ENCODE measurements around the gene TAS2R4. TPM values are rescaled to one million over a fixed set of nuclear protein-coding genes. Genes with fewer than 3 reads are reported as not detected.
"Not testable (repeated sequence)": the region's sequence is repeated elsewhere in the genome, so short reads cannot be mapped to it uniquely, and the experiment has no call there.

TAS2R4 gene
- total RNA-seq, result 1 to 10 TPM; 1.3 to 2.8 TPM

GRCh38 chr7:141776374-141776773 lies at the start of gene TAS2R4:
Gene TAS2R4, plus strand, starts transcription at chr7:141776674. Its CDS starts 1,815 bp downstream, at chr7:141778489.
- H3K36me3 Mint-ChIP-seq (ENCODE audit: low read depth), result peaks cover 75% of the 10 kb centered on the region
- H3K4me1 Mint-ChIP-seq, result no peaks in the 10 kb centered on the region
- H3K27ac Mint-ChIP-seq, result no peak within 1 kb of the TSS
- H3K27me3 Mint-ChIP-seq, result no peaks in the 10 kb centered on the region
- ATAC-seq (replicated peaks), result no peak
- no peak within 1 kb of the TSS for H3K4me3 Mint-ChIP-seq
- no peaks in the 10 kb centered on the region for H3K9me3 Mint-ChIP-seq

GRCh38 chr7:141729020-141729419 lies 47.5 kb upstream of the TAS2R4 start:
- ATAC-seq (replicated peaks), result no peak
- Mint-ChIP-seq H3K27me3 (no peaks in the 10 kb centered on the region), H3K4me3 (no peak overlapping the region), H3K9me3 (no peaks in the 10 kb centered on the region), H3K27ac (no peak overlapping the region), H3K36me3 (ENCODE audit: low read depth) (no peaks in the 10 kb centered on the region), H3K4me1 (no peaks in the 10 kb centered on the region)

- ATAC-seq (replicated peaks), result no peak
- Mint-ChIP-seq H3K9me3 (no peaks in the 10 kb centered on the region), H3K27ac (no peak overlapping the region), H3K27me3 (no peaks in the 10 kb centered on the region), H3K4me3 (no peak overlapping the region), H3K4me1 (no peaks in the 10 kb centered on the region), H3K36me3 (ENCODE audit: low read depth) (no peaks in the 10 kb centered on the region)
Observed at GRCh38 chr7:141731476-141732149, 44.9 kb upstream of the TAS2R4 start.

- peak overlapping the region; percentile 96 for H3K4me3 Mint-ChIP-seq
- peaks cover 47% of the 10 kb centered on the region for H3K36me3 Mint-ChIP-seq (ENCODE audit: low read depth)
- H3K4me1 Mint-ChIP-seq, result peaks cover 22% of the 10 kb centered on the region
Observed at GRCh38 chr7:141737118-141737835, 39.2 kb upstream of the TAS2R4 start.

GRCh38 chr7:141737836-141738591 lies 38.5 kb upstream of the TAS2R4 start, which contains the start of gene SSBP1:
Gene SSBP1, plus strand, starts transcription at chr7:141738358. Its CDS starts 809 bp downstream, at chr7:141739167.
- Mint-ChIP-seq H3K27me3 (no peaks in the 10 kb centered on the region), H3K4me1 (peaks cover 26% of the 10 kb centered on the region), H3K9me3 (no peaks in the 10 kb centered on the region), H3K27ac (peak within 1 kb of the TSS; percentile 97), H3K4me3 (peak within 1 kb of the TSS; percentile 96), H3K36me3 (ENCODE audit: low read depth) (peaks cover 54% of the 10 kb centered on the region)
- ATAC-seq (replicated peaks), result peak; percentile 88

More at GRCh38 chr7:141737118-141737835, 39.2 kb upstream of the TAS2R4 start:
- H3K27me3 Mint-ChIP-seq, result no peaks in the 10 kb centered on the region
- no peak for ATAC-seq (replicated peaks)
- peak overlapping the region; percentile 97 for H3K27ac Mint-ChIP-seq
- no peaks in the 10 kb centered on the region for H3K9me3 Mint-ChIP-seq

- peaks cover 30% of the 10 kb centered on the region for H3K4me1 Mint-ChIP-seq
Observed at GRCh38 chr7:141738592-141739013, 37.9 kb upstream of the TAS2R4 start.

GRCh38 chr7:141739250-141739649 lies 37.2 kb upstream of the TAS2R4 start:
- no peak for ATAC-seq (replicated peaks)
- Mint-ChIP-seq H3K36me3 (ENCODE audit: low read depth) (peaks cover 66% of the 10 kb centered on the region), H3K27me3 (no peaks in the 10 kb centered on the region), H3K9me3 (no peaks in the 10 kb centered on the region), H3K4me3 (peak overlapping the region; percentile 96), H3K27ac (peak overlapping the region; percentile 97), H3K4me1 (peaks cover 33% of the 10 kb centered on the region)

More at GRCh38 chr7:141738592-141739013, 37.9 kb upstream of the TAS2R4 start:
- Mint-ChIP-seq H3K9me3 (no peaks in the 10 kb centered on the region), H3K36me3 (ENCODE audit: low read depth) (peaks cover 60% of the 10 kb centered on the region), H3K27me3 (no peaks in the 10 kb centered on the region), H3K4me3 (peak overlapping the region; percentile 96), H3K27ac (peak overlapping the region; percentile 97)
- ATAC-seq (replicated peaks), result no peak

GRCh38 chr7:141742229-141742628 lies 34.2 kb upstream of the TAS2R4 start:
- ATAC-seq (replicated peaks), result no peak
- Mint-ChIP-seq H3K27ac (peak overlapping the region; percentile 40), H3K27me3 (no peaks in the 10 kb centered on the region), H3K36me3 (ENCODE audit: low read depth) (peaks cover 96% of the 10 kb centered on the region), H3K4me1 (peaks cover 33% of the 10 kb centered on the region), H3K4me3 (no peak overlapping the region), H3K9me3 (no peaks in the 10 kb centered on the region)

- Mint-ChIP-seq H3K27me3 (no peaks in the 10 kb centered on the region), H3K4me1 (peaks cover 28% of the 10 kb centered on the region), H3K4me3 (no peak overlapping the region), H3K9me3 (no peaks in the 10 kb centered on the region), H3K27ac (peak overlapping the region; percentile 32), H3K36me3 (ENCODE audit: low read depth) (peaks cover 99% of the 10 kb centered on the region)
- ATAC-seq (replicated peaks), result no peak
Observed at GRCh38 chr7:141744131-141744530, 32.3 kb upstream of the TAS2R4 start.

- Mint-ChIP-seq H3K27ac (no peak overlapping the region), H3K4me3 (no peak overlapping the region), H3K9me3 (peaks cover 13% of the 10 kb centered on the region), H3K4me1 (peaks cover 5% of the 10 kb centered on the region), H3K36me3 (ENCODE audit: low read depth) (peaks cover 99% of the 10 kb centered on the region), H3K27me3 (no peaks in the 10 kb centered on the region)
- no peak for ATAC-seq (replicated peaks)
Observed at GRCh38 chr7:141748396-141748795, 28.1 kb upstream of the TAS2R4 start.

GRCh38 chr7:141751904-141752303 lies 24.6 kb upstream of the TAS2R4 start:
- peaks cover 13% of the 10 kb centered on the region for H3K9me3 Mint-ChIP-seq
- H3K27ac Mint-ChIP-seq; H3K4me1 Mint-ChIP-seq; ATAC-seq (replicated peaks); H3K4me3 Mint-ChIP-seq; H3K27me3 Mint-ChIP-seq: not testable (repeated sequence)
- peaks cover 99% of the 10 kb centered on the region for H3K36me3 Mint-ChIP-seq (ENCODE audit: low read depth)

GRCh38 chr7:141752634-141753033 lies 23.8 kb upstream of the TAS2R4 start:
- Mint-ChIP-seq H3K27me3 (no peaks in the 10 kb centered on the region), H3K9me3 (peaks cover 13% of the 10 kb centered on the region), H3K4me1 (peaks cover 3% of the 10 kb centered on the region), H3K36me3 (ENCODE audit: low read depth) (peaks cover 100% of the 10 kb centered on the region), H3K4me3 (no peak overlapping the region), H3K27ac (no peak overlapping the region)
- no peak for ATAC-seq (replicated peaks)

- H3K27ac Mint-ChIP-seq, result no peak overlapping the region
- peaks cover 3% of the 10 kb centered on the region for H3K4me1 Mint-ChIP-seq
- H3K27me3 Mint-ChIP-seq, result no peaks in the 10 kb centered on the region
- H3K4me3 Mint-ChIP-seq, result no peak overlapping the region
- ATAC-seq (replicated peaks), result no peak
- peaks cover 100% of the 10 kb centered on the region for H3K36me3 Mint-ChIP-seq (ENCODE audit: low read depth)
- peaks cover 13% of the 10 kb centered on the region for H3K9me3 Mint-ChIP-seq
Observed at GRCh38 chr7:141754939-141755338, 21.5 kb upstream of the TAS2R4 start.

- Mint-ChIP-seq H3K9me3 (no peaks in the 10 kb centered on the region), H3K4me1 (peaks cover 4% of the 10 kb centered on the region), H3K27me3 (no peaks in the 10 kb centered on the region), H3K27ac (no peak within 1 kb of the TSS), H3K36me3 (ENCODE audit: low read depth) (peaks cover 59% of the 10 kb centered on the region), H3K4me3 (no peak within 1 kb of the TSS)
- ATAC-seq (replicated peaks), result no peak
Observed at GRCh38 chr7:141763797-141764196, 12.7 kb upstream of the TAS2R4 start, which contains the start of gene TAS2R3. Gene TAS2R3, plus strand, starts transcription at chr7:141764097. Its CDS starts 62 bp downstream, at chr7:141764159.

All from activated T-helper 17 cell treated with anti-CD3 and anti-CD28 coated beads, Interleukin-2, amount 50 U/mL, for 72 hours (primary cell).